ENCODE measurements around the gene VGF.
A peak's percentile ranks its signal among the peaks of the same experiment; 100 is the strongest.

Gene VGF

DNA sequence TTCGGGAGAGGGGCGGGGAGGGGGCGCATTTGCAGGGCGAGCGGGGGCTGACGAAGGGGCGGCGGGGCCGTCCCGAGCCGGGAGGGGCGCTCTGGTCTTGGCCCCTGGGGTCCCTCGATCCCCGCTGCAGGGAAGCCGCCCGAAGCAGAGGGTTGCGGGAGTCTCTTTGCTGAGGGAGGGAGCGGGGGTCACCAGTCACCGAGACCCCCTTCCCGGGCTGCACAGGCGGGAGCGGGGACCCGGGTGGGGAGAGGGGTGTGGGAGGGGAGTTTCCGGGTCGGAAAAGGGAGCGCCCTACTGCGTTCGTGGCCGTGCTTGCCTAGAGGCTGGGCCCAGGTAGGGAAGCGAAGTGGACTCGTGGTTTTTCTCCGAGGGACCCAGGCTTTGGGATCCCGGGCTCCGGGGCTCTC, 10.7 kb downstream of the VGF start:
- TF ChIP-seq, protein P1, sequence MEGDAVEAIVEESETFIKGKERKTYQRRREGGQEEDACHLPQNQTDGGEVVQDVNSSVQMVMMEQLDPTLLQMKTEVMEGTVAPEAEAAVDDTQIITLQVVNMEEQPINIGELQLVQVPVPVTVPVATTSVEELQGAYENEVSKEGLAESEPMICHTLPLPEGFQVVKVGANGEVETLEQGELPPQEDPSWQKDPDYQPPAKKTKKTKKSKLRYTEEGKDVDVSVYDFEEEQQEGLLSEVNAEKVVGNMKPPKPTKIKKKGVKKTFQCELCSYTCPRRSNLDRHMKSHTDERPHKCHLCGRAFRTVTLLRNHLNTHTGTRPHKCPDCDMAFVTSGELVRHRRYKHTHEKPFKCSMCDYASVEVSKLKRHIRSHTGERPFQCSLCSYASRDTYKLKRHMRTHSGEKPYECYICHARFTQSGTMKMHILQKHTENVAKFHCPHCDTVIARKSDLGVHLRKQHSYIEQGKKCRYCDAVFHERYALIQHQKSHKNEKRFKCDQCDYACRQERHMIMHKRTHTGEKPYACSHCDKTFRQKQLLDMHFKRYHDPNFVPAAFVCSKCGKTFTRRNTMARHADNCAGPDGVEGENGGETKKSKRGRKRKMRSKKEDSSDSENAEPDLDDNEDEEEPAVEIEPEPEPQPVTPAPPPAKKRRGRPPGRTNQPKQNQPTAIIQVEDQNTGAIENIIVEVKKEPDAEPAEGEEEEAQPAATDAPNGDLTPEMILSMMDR (IDR thresholded peaks at IDR 0.05; ENCODE audit: insufficient read depth, low read length, missing control alignments), result no peak
- ChIA-PET POLR2A (no interaction called here), CTCF (interaction anchor here (2.1 to 8.7 kb wide), 8 partner anchors 10 to 128 kb away, joined by 7 to 59 read pairs (median 22); partner anchors contain the start of genes FIS1 and VGF)
- peak overlapping the region; percentile 83 for H3K4me3 ChIP-seq (ENCODE audit: low read depth, low read length)
- no peak for DNase-seq (ENCODE audit: low read depth, low spot score)

DNA sequence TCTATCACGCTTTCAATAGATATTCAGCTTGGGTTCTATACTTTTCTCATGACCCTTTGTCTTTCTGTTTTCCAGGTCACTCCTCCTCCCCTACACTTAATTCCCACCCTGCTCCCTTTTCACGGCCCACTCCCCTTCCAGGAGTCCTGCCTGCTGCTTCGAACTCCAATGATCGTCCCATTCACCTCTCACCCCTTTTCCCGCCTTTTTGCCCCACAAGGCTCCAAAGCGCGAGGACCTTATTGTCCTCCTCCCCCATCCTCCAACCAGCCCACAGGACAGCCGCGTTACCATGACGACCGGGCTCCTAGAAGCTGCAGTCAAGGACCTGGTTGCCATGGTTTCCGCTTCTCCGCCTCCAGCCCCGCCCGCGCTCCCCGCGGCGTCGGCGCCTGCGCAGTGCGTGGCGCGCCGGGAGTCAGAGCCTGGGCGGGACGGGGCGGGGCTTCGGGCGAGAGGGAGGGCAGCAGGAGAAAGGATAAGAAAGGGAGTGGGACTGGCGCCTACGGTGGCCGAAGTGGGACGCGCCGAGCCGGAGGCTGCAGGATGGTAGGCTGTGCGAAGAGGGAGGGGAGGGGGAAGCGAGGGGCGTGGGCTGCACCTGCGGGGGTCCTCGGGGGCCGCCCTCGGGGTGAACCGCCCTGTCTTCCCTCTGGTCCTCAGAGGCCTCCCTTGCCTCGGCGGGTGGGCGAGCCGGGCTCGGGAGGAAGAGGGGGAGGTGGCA, 11.2 kb downstream of the VGF start, which contains the start of gene AP1S1:
AP1S1 (plus strand) TSS at position 508 of the 724 bp plus-strand sequence; CDS start at position 547, 39 bp downstream.
- CTCF ChIA-PET, result interaction anchor here (1.9 to 8.7 kb wide), 5 partner anchors 10 to 137 kb away, joined by 7 to 59 read pairs (median 13); partner anchors contain the start of gene VGF
- peak within 1 kb of the TSS; percentile 83 for H3K4me3 ChIP-seq (ENCODE audit: low read depth, low read length)
- DNase-seq (ENCODE audit: low read depth, low spot score), result no peak
- TF ChIP-seq, protein P1 (IDR thresholded peaks at IDR 0.05; ENCODE audit: insufficient read depth, low read length, missing control alignments), result no peak
- POLR2A ChIA-PET, result no interaction called here

DNA sequence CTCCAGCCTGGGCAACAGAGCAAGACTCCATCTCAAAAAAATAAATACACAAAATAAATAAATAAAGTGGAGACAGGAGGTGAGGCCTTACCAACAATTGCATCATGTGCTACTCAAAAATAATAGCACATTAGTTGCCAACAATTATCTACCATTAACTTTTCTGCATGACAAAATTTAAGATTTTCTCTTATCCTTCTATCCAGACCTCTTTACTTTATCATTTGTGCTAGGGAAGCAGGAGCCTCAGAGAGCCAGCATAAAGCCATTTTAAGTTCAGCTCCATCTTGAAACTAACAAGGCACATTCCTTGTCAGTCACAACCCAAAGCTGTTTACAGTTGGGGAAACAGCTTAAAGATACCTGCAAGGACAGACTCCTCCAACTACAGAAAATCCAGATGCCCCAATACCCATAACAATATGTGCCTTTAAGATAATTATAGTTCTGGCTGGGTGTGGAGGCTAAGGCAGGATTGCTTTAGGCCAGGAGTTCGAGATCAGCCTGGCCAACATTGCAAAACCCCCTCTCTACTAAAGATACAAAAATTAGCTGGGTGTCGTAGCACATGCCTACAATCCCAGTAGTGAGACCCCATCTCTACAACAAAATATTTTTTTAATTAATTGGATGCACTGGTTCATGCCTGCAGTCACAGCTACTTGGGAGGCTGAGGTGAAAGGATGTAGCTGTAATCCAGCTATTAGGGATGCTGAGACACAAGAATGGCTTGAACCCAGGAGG, 13.3 kb downstream of the VGF start:
- TF ChIP-seq, protein P1 (IDR thresholded peaks at IDR 0.05; ENCODE audit: insufficient read depth, low read length, missing control alignments), result no peak
- CTCF ChIA-PET, result interaction anchor here (0.9 to 8.7 kb wide), 7 partner anchors 8 to 139 kb away, joined by 4 to 59 read pairs (median 7); partner anchors contain the start of genes FIS1, PLOD3 and ZNHIT1
- POLR2A ChIA-PET, result interaction anchor here (0.5 to 1.3 kb wide), 3 partner anchors 10 to 240 kb away, joined by 3 to 6 read pairs (median 3); partner anchors contain the start of gene SERPINE1
- no peak overlapping the region for H3K4me3 ChIP-seq (ENCODE audit: low read depth, low read length)
- no peak for DNase-seq (ENCODE audit: low read depth, low spot score)

DNA sequence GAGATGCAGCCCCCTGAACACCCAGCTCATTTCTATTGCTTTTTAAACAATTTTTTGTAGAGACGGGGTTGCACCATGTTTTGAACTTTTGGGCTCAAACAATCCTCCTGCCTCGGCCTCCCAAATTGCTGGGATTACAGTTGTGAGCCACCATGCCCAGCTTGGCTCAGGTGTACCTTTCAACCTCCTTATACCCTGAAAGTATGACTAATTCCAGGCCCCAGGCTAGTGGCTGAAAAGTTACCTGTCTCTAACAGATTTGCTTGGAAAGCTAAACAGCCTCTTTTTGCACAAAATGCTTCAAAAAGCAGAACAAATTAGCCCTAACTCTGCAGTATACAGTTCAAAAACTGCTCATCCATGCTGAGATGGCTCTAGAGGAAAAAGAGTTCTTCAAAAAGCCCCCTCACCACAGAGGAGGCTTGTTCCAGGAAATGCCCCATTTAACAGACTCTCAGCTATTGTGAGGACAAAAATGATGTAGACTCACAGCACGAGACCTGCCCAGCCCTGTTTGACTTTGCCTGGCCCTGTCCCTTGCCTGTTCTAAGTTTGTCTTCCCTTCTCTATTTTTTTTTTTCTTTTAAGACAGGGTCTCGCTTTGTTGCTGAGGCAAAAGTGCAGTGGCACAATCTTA, 24.5 kb downstream of the VGF start:
- H3K4me3 ChIP-seq (ENCODE audit: low read depth, low read length), result no peak overlapping the region
- TF ChIP-seq, protein P1 (IDR thresholded peaks at IDR 0.05; ENCODE audit: insufficient read depth, low read length, missing control alignments), result no peak
- no peak for DNase-seq (ENCODE audit: low read depth, low spot score)
- POLR2A ChIA-PET, result interaction anchor here (0.6 to 5.3 kb wide), 6 partner anchors 14 to 80 kb away, joined by 3 to 61 read pairs (median 4); partner anchors contain the start of genes SERPINE1 and TRIM56
- CTCF ChIA-PET, result interaction anchor here (1.0 to 10.9 kb wide), 11 partner anchors 12 to 141 kb away, joined by 3 to 353 read pairs (median 7); partner anchors contain the start of genes AP1S1, FIS1, PLOD3 and TRIM56

DNA sequence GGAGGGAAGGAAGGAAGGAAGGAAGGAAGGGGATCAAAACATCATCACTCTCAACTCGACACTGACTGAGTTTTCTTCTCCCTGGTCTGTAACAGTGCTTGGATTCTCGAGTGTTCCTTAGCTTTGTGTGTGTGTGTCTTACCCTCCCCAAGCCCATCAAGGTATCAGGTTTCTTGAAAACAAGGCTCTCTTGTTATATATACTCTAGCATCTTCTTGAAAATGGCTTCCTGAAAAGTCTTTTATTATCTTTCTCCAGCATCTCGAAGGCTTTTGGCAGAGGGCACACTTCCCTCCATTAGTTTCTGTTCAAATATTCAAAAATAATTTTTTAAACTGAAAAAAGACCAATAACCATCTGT, 25.1 kb downstream of the VGF start:
- TF ChIP-seq, protein P1 (IDR thresholded peaks at IDR 0.05; ENCODE audit: insufficient read depth, low read length, missing control alignments), result no peak
- POLR2A ChIA-PET, result interaction anchor here (0.6 to 5.3 kb wide), 8 partner anchors 13 to 55 kb away, joined by 3 to 61 read pairs (median 4); partner anchors contain the start of genes SERPINE1 and TRIM56
- CTCF ChIA-PET, result interaction anchor here (1.3 to 10.9 kb wide), 8 partner anchors 45 to 141 kb away, joined by 3 to 353 read pairs (median 8); partner anchors contain the start of genes FIS1, PLOD3, TRIM56 and ZNHIT1
- no peak for DNase-seq (ENCODE audit: low read depth, low spot score)
- no peak overlapping the region for H3K4me3 ChIP-seq (ENCODE audit: low read depth, low read length)

All from AG04449 (cell line).